Parathyroid adenoma (tissue), 2 donors: ENCODE measurements around the gene CLMP.

ENCODE experiments used
- H2AFZ ChIP-seq: fragments of 300-600 bp; sonication (generic); one replicate; pipeline ENCODE4 v1.7.0; 2017; ENCODE audit warnings: antibody characterized with exemption, mild to moderate bottlenecking
- H3K27ac ChIP-seq: fragments of 300-600 bp; sonication (generic); one replicate; pipeline ENCODE4 v1.7.0; 2017
- H3K27me3 ChIP-seq: fragments of 300-600 bp; sonication (generic); one replicate; pipeline ENCODE4 v1.7.0; 2017; ENCODE audit warnings: low read length; ENCODE audit not compliant: control insufficient read depth, insufficient read depth
- H3K36me3 ChIP-seq: fragments of 300-600 bp; sonication (generic); one replicate; pipeline ENCODE4 v1.7.0; 2017; ENCODE audit warnings: low read length; ENCODE audit not compliant: control insufficient read depth, insufficient read depth
- H3K4me1 ChIP-seq: fragments of 300-600 bp; sonication (generic); one replicate; pipeline ENCODE4 v1.7.0; 2017; ENCODE audit warnings: control low read depth
- H3K4me2 ChIP-seq: fragments of 300-600 bp; sonication (generic); one replicate; pipeline ENCODE4 v1.7.0; 2017; ENCODE audit warnings: low read length
- H3K4me3 ChIP-seq: fragments of 300-600 bp; sonication (generic); one replicate; pipeline ENCODE4 v1.7.0; 2017; ENCODE audit warnings: low read depth, low read length
- H3K79me2 ChIP-seq: fragments of 300-600 bp; sonication (generic); one replicate; pipeline ENCODE4 v1.7.0; 2017; ENCODE audit warnings: control low read depth
- H3K9ac ChIP-seq: fragments of 300-600 bp; sonication (generic); one replicate; pipeline ENCODE4 v1.7.0; 2017; ENCODE audit warnings: mild to moderate bottlenecking
- H3K9me3 ChIP-seq: fragments of 300-600 bp; sonication (generic); one replicate; pipeline ENCODE4 v1.7.0; 2017; ENCODE audit warnings: low read length; ENCODE audit not compliant: control insufficient read depth
- CTCF ChIP-seq: fragments of 300-600 bp; sonication (generic); IDR thresholded peaks from one replicate; pipeline ENCODE4 v1.7.0; 2017; ENCODE audit warnings: antibody characterized with exemption, mild to moderate bottlenecking
- donor health status: primary hyperparathyroidism.

CLMP gene

GRCh38 chr11:123170929-123171328 is 24.1 kb downstream of the CLMP start:
- Histone ChIP-seq H2AFZ (no peak overlapping the region), H3K4me2 (no peak overlapping the region), H3K4me1 (no peaks in the 10 kb centered on the region), H3K9ac (no peak overlapping the region), H3K4me3 (no peak overlapping the region), H3K9me3 (no peaks in the 10 kb centered on the region), H3K79me2 (no peaks in the 10 kb centered on the region), H3K27me3 (no peaks in the 10 kb centered on the region), H3K27ac (no peak overlapping the region), H3K36me3 (no peaks in the 10 kb centered on the region)
- no peak for TF ChIP-seq CTCF

- H3K27ac ChIP-seq, result no peak overlapping the region
- no peaks in the 10 kb centered on the region for H3K36me3 ChIP-seq
- TF ChIP-seq CTCF, result no peak
Observed at GRCh38 chr11:123169821-123170220, 25.2 kb downstream of the CLMP start.

GRCh38 chr11:123168955-123169484 is 26.0 kb downstream of the CLMP start:
- no peak for TF ChIP-seq CTCF
- Histone ChIP-seq H3K9ac (no peak overlapping the region), H3K79me2 (no peaks in the 10 kb centered on the region), H3K4me1 (no peaks in the 10 kb centered on the region), H3K4me3 (no peak overlapping the region), H3K27me3 (no peaks in the 10 kb centered on the region), H3K9me3 (no peaks in the 10 kb centered on the region), H3K4me2 (no peak overlapping the region), H3K27ac (no peak overlapping the region), H2AFZ (no peak overlapping the region), H3K36me3 (no peaks in the 10 kb centered on the region)

More at GRCh38 chr11:123169821-123170220, 25.2 kb downstream of the CLMP start:
- no peak overlapping the region for H3K9ac ChIP-seq
- no peak overlapping the region for H3K4me3 ChIP-seq
- no peaks in the 10 kb centered on the region for H3K79me2 ChIP-seq
- no peak overlapping the region for H3K4me2 ChIP-seq
- no peaks in the 10 kb centered on the region for H3K27me3 ChIP-seq
- H3K4me1 ChIP-seq, result no peaks in the 10 kb centered on the region
- no peaks in the 10 kb centered on the region for H3K9me3 ChIP-seq
- H2AFZ ChIP-seq, result no peak overlapping the region

- Histone ChIP-seq H3K79me2 (no peaks in the 10 kb centered on the region), H3K27me3 (no peaks in the 10 kb centered on the region), H3K4me1 (no peaks in the 10 kb centered on the region), H2AFZ (no peak overlapping the region), H3K27ac (no peak overlapping the region), H3K36me3 (no peaks in the 10 kb centered on the region), H3K9me3 (no peaks in the 10 kb centered on the region), H3K4me2 (no peak overlapping the region), H3K9ac (no peak overlapping the region), H3K4me3 (no peak overlapping the region)
- TF ChIP-seq CTCF, result no peak
Observed at GRCh38 chr11:123168241-123168640, 26.8 kb downstream of the CLMP start.

- Histone ChIP-seq H3K36me3 (no peaks in the 10 kb centered on the region), H3K79me2 (no peaks in the 10 kb centered on the region), H3K27me3 (no peaks in the 10 kb centered on the region), H3K9me3 (no peaks in the 10 kb centered on the region), H3K4me2 (no peak overlapping the region), H3K4me1 (no peaks in the 10 kb centered on the region), H2AFZ (no peak overlapping the region), H3K4me3 (no peak overlapping the region), H3K27ac (no peak overlapping the region), H3K9ac (no peak overlapping the region)
- TF ChIP-seq CTCF, result no peak
Observed at GRCh38 chr11:123166071-123166559, 28.9 kb downstream of the CLMP start.
